BLaER1 treated with 17β-estradiol and CSF1 and Interleukin-3, amounts not matched to agents 10 nM and 100 nM (cell line): ENCODE results near the gene TYW1.
"Not testable (repeated sequence)": the region's sequence is repeated elsewhere in the genome, so short reads cannot be mapped to it uniquely, and the experiment has no call there.

Source experiments
- H3K27ac ChIP-seq, 11 experiments: shearing (Covaris generic); formaldehyde crosslinking; 2 replicates each; pipeline ENCODE4 v1.8.1; 2022
- H3K27me3 ChIP-seq, 11 experiments: shearing (Covaris generic); formaldehyde crosslinking; 2 replicates each; pipeline ENCODE4 v1.8.1; 2022
- H3K36me3 ChIP-seq, 11 experiments: shearing (Covaris generic); formaldehyde crosslinking; 2 replicates each; pipeline ENCODE4 v1.8.1; 2022
- H3K4me1 ChIP-seq, 10 experiments: shearing (Covaris generic); formaldehyde crosslinking; 2 replicates each; pipeline ENCODE4 v1.8.1; 2022
- H3K4me2 ChIP-seq, 11 experiments: shearing (Covaris generic); formaldehyde crosslinking; 2 replicates each; pipeline ENCODE4 v1.8.1; 2022
- H3K4me3 ChIP-seq, 10 experiments: shearing (Covaris generic); formaldehyde crosslinking; 2 replicates each; pipeline ENCODE4 v1.8.1; 2022
- H3K9ac ChIP-seq, 11 experiments: shearing (Covaris generic); formaldehyde crosslinking; 2 replicates each; pipeline ENCODE4 v1.8.1; 2022
- H3K9me3 ChIP-seq, 11 experiments: shearing (Covaris generic); formaldehyde crosslinking; replicated peaks in 1 of 11; 2 replicates each; pipeline ENCODE4 v1.8.1; 2022
- H4K20me1 ChIP-seq, 11 experiments: shearing (Covaris generic); formaldehyde crosslinking; 2 replicates each; pipeline ENCODE4 v1.8.1; 2022

TYW1 gene

DNA sequence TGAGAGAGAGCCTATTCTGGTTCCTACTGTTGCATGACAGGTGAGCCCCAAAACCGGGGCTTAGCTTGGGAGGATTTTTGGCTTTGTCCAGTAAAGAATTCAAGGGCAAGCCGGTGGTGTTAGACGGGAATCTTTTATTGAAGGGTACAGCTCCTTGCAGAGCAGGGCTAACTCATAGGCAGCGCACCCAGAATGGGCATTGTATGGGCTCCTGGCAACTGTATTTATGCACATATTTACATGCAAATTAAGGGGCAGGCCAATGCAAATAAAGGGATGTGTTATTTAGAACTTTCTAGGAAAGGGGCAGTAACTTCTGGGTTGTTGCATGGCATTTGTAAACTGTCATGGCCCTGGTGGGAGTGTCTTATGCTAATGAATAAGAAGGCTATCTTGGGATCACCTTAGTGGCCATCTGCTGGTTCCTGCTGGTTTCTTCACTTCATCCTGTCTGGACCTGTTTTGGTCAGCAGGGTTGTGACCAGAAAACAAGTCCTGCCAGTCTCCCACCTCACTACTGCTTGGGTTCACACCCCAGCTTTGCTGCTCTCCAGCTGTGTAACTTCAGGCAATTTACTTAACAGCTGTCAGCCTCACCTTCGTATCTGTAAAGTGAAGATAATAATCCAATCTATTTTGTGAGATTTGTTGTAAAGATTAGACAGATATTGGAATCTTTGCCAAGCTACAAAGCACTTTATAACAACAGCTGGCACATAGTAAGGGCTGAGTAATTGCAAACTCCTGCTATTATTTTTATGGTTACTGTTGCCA lies 182.5 kb downstream of the TYW1 start:
- H3K27ac ChIP-seq, result not testable (repeated sequence)

DNA sequence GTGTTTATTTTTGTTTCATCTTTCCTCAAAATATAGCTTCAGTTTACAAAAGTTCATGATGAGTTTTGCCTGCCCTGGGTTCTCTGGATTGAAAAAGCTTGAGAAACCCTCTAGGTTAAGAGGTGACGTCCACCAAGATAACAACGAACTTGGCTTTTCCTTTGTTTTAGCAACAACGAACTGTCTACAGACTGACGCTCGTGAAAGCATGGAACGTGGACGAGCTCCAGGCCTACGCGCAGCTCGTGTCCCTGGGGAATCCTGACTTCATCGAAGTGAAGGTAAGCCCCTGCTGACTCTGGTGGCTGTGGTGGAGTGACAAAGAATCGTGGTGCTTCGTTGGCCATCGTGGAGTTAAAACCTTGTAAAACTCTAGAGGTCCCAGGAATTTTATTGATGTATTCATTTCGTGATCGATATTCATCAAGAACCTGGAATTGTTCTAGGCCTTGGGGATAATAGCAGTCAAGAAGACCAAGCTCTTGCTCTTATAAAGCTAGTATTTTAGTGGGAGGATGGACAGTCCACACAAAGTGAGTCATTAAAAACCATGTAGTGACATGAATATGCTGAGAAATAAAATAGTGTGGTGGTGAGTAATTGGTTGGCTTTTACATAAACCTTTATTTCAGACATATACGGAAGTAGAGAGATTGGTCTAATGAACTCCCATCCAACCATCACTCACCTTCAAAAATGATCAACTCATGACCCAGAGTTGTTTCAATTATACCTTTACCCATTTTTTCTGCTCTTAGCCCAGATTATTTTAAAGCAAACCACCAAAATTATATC lies 186.5 kb downstream of the TYW1 start:
- H3K4me3 ChIP-seq, H4K20me1 ChIP-seq: not testable (repeated sequence)

More for the DNA sequence above, 182.5 kb downstream of the TYW1 start:
- not testable (repeated sequence) for H3K36me3 ChIP-seq, H3K9me3 ChIP-seq, H3K9ac ChIP-seq, H4K20me1 ChIP-seq, H3K27me3 ChIP-seq, H3K4me1 ChIP-seq, H3K4me3 ChIP-seq, H3K4me2 ChIP-seq

GRCh38 chr7:67184912-67185659 lies 188.5 kb downstream of the TYW1 start:
- H3K36me3 ChIP-seq, H3K4me1 ChIP-seq, H3K27me3 ChIP-seq, H3K4me3 ChIP-seq, H3K9ac ChIP-seq, H3K27ac ChIP-seq, H4K20me1 ChIP-seq, H3K4me2 ChIP-seq, H3K9me3 ChIP-seq: not testable (repeated sequence)

More for the DNA sequence above, 186.5 kb downstream of the TYW1 start:
- H3K9ac ChIP-seq, H3K36me3 ChIP-seq, H3K4me1 ChIP-seq, H3K27me3 ChIP-seq, H3K27ac ChIP-seq, H3K9me3 ChIP-seq, H3K4me2 ChIP-seq: not testable (repeated sequence)

DNA sequence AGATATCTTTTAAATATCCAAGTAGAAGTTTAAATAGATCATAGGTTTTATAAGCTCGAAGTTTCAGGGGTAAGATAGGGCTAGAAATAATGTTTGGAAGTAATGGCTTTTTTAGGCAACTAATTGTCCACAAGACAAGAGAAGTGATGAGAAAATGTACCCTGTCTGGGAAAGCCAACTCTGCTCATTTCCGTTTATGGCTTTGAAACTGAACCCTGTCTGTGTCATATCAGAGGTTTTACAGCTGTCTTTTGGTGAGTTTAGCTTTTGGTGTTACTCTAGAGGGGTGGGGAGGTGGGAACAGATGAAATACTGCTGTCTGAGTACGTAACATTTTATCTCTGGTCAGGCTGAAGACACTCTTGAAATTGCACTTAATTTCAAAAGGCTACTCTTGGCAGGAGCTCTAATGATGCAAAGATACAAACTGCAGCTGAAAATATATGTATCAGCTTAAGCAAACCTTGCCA lies 189.1 kb downstream of the TYW1 start:
- H3K4me2 ChIP-seq, H4K20me1 ChIP-seq: not testable (repeated sequence)

DNA sequence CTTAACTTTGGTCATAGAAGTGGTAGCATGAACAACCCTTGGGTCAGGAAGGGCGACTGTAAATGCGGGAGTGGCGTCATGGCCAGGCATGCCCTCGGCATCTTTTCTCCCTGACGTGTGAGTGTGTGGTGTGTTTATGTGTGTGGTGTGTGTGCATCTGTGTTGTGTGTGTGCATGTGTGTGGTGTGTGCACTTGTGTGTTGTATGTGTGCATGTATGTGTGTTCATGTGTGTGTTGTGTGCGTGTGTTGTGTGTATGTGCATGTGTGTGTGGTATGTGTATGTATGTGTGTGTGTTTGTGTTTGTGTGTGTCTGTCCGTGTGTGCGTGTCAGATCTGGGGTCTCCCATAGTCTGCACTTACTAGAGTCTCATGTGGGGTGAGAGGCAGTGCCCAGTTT lies 192.5 kb downstream of the TYW1 start:
- not testable (repeated sequence) for H3K36me3 ChIP-seq, H3K9ac ChIP-seq, H3K27ac ChIP-seq, H3K27me3 ChIP-seq, H3K4me3 ChIP-seq, H3K4me1 ChIP-seq, H3K4me2 ChIP-seq, H4K20me1 ChIP-seq, H3K9me3 ChIP-seq

More for the DNA sequence above, 189.1 kb downstream of the TYW1 start:
- H3K27me3 ChIP-seq, H3K36me3 ChIP-seq, H3K4me1 ChIP-seq, H3K9me3 ChIP-seq, H3K4me3 ChIP-seq, H3K27ac ChIP-seq, H3K9ac ChIP-seq: not testable (repeated sequence)

DNA sequence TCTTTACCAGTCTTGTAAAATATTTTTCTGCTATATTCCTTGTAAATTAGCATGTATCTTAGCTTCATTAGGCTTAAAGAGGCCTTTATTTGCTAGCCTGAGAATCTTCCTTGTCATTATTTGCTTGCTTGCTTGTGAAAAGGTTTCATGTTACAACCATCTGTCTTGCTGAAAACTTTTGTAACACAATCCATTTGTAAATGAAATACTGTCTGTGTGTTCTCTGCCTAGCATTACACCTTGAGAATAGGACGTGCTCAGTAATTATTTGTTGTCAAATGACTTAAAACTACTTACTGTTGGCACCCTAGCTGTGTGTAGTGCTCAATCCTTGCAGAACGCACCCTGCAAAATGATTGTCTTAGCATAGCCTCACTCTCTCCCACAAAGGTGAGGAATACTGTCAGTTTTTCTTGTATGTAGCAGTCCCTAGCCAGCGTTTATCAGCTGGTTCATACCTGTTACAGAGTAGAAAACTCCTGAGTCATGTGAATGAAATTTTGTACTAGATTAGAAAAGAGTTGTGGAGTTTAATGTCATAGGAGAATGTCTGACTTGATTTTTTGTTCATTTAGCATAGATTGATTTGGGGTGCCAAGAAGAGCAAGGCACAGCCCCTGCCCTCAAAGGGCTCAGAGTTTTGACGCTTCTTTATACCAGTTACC lies 193.3 kb downstream of the TYW1 start:
- not testable (repeated sequence) for H3K4me3 ChIP-seq, H3K9me3 ChIP-seq, H3K9ac ChIP-seq, H3K27ac ChIP-seq, H3K36me3 ChIP-seq, H3K27me3 ChIP-seq, H3K4me1 ChIP-seq, H4K20me1 ChIP-seq, H3K4me2 ChIP-seq

DNA sequence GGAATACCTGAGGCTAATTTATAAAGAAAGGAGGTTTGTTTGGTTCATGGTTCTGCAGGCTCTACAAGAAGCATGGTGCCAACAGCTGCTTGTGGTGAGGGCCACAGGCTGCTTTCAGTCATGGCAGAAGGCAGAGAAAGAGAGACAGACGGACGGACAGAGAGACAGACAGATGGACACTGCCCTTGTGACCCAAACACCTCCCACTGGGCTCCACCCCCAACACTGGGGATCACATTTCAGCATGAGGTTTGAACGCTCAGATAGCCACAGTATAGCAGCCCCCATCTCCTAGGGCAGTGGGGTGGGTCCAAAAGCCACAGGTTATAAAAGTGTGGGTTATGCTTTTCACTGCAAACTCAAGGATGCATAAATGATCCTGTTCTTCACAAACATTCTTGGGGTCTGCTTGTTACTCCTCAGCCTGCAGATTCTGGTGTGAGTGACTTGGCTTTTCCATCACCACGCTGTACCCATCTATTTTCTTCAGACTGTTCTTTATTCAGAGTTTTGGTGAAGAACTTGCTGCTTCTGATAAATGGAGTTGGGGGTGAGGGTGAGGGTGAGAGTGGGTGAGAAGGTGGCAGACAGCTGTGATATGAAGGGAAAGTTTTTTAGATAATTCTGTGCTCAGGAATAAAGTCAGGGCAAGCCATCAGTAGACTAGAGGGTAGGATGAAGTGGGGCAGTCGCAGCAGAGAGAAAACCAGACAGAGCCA lies 194.5 kb downstream of the TYW1 start:
- not testable (repeated sequence) for H3K9ac ChIP-seq, H3K4me2 ChIP-seq, H4K20me1 ChIP-seq, H3K4me1 ChIP-seq, H3K27ac ChIP-seq, H3K4me3 ChIP-seq, H3K27me3 ChIP-seq
- Histone ChIP-seq H3K9me3 (peaks cover 5 to 15% (median 9%) of the 10 kb centered on the region in 11 experiments; a peak in 19 of 22 replicates), H3K36me3 (peaks cover 5 to 15% (median 9%) of the 10 kb centered on the region in 11 experiments; a peak in 19 of 22 replicates)

DNA sequence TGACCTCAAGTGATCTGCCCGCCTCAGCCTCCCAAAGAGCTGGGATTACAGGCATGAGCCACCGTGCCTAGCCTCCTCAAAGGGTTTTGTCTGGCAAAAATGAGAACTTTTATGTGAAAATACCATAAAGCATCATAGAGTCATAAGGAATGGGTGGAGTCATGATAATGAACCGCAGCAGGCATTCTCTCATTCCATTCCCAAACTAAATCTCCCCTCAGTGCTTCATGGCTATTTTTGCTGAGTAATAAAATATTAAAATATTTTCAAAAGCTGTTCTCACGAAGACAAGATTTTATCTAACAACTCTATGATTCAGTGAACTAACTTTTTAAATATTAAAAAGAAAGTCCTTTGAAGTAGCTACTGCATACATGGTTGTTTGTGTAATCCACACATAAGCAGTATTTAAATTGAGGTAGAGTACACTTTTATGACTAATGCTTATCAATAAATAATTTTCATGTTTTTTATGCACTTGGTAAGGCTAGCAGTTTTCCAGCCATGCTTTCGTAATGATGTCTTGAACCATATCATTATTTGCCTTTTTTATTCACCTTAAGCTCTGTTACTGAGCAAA lies 195.6 kb downstream of the TYW1 start:
- not testable (repeated sequence) for H4K20me1 ChIP-seq, H3K27ac ChIP-seq, H3K9ac ChIP-seq, H3K4me3 ChIP-seq, H3K4me1 ChIP-seq, H3K27me3 ChIP-seq, H3K4me2 ChIP-seq
- Histone ChIP-seq H3K9me3 (peaks cover 5 to 15% (median 9%) of the 10 kb centered on the region in 11 experiments; a peak in 19 of 22 replicates), H3K36me3 (peaks cover 5 to 25% (median 15%) of the 10 kb centered on the region in 11 experiments; a peak in 19 of 22 replicates)

DNA sequence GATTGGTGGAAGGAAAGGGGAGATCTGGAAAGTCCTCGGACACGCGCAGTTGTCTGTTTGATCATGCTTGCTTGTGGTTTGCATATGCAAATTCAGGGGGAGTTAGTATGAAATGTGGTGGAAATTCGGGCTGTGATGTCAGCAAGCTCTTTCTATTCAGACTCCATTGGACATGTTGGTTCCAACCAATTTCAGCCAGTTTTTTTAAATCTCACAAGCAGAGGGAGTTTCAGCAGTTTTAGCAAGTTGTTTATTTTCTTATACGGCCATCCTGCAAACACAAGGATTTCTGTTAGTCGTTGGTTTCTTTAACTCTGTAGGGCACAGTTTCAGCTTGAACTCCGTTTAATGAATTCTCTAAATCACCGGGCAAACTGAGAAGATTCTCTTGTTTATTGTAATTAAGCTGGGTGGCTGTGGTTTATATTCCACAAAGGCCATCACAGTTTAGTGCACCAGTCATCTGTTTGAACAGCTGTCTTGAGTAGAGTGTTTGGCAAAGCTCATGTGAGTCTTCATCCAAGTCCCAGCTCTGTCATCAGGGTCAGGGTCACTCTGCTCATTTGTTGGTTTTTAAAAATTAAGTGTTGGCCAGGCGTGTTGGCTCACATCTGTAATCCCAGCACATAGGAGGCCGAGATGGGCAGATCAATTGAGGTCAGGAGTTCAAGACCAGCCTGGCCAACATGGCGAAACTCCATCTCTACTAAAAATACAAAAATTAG lies 196.4 kb downstream of the TYW1 start:
- not testable (repeated sequence) for H4K20me1 ChIP-seq, H3K4me2 ChIP-seq, H3K4me3 ChIP-seq, H3K27ac ChIP-seq, H3K27me3 ChIP-seq, H3K4me1 ChIP-seq, H3K9ac ChIP-seq
- H3K36me3 ChIP-seq, result peaks cover 5 to 28% (median 17%) of the 10 kb centered on the region in 11 experiments; a peak in 19 of 22 replicates
- H3K9me3 ChIP-seq, result peaks cover 5 to 15% (median 9%) of the 10 kb centered on the region in 11 experiments; a peak in 19 of 22 replicates

GRCh38 chr7:67196176-67196575 lies 199.5 kb downstream of the TYW1 start:
- not testable (repeated sequence) for H3K4me3 ChIP-seq, H3K4me2 ChIP-seq, H3K27me3 ChIP-seq, H3K27ac ChIP-seq, H3K4me1 ChIP-seq, H4K20me1 ChIP-seq, H3K9ac ChIP-seq
- H3K36me3 ChIP-seq, result peaks cover 5 to 38% (median 25%) of the 10 kb centered on the region in 11 experiments; a peak in 21 of 22 replicates
- peaks cover 5 to 15% (median 9%) of the 10 kb centered on the region in 11 experiments; a peak in 19 of 22 replicates for H3K9me3 ChIP-seq

- not testable (repeated sequence) for H3K27me3 ChIP-seq, H4K20me1 ChIP-seq, H3K4me1 ChIP-seq, H3K4me3 ChIP-seq, H3K27ac ChIP-seq, H3K9ac ChIP-seq, H3K4me2 ChIP-seq
- Histone ChIP-seq H3K36me3 (peaks cover 10 to 45% (median 32%) of the 10 kb centered on the region in 11 experiments), H3K9me3 (peaks cover 5 to 15% (median 9%) of the 10 kb centered on the region in 11 experiments; a peak in 19 of 22 replicates)
Observed at GRCh38 chr7:67198865-67199526, 202.4 kb downstream of the TYW1 start.
